Mononuclear cell (primary cell): Measurements from ENCODE around the gene CNTN4. TPM values are rescaled to one million over a fixed set of nuclear protein-coding genes. Genes with fewer than 3 reads are reported as not detected.
"Not testable (repeated sequence)": the region's sequence is repeated elsewhere in the genome, so short reads cannot be mapped to it uniquely, and the experiment has no call there.

Experiments used
- H3K27me3 ChIP-seq: 2 replicates; pipeline ENCODE4 v1.6.0; 2011; ENCODE audit warnings: low read length, control low read depth; ENCODE audit not compliant: insufficient read depth
- H3K4me1 ChIP-seq: 2 replicates; pipeline ENCODE4 v1.5.1; 2011; ENCODE audit warnings: mild to moderate bottlenecking, low read length, control low read depth; ENCODE audit not compliant: insufficient read depth
- H3K4me3 ChIP-seq: 2 replicates; pipeline ENCODE4 v1.5.1; 2011; ENCODE audit warnings: mild to moderate bottlenecking, low read length, moderate library complexity
- H3K9me3 ChIP-seq: 2 replicates; pipeline ENCODE4 v1.5.1; 2011; ENCODE audit warnings: low read depth, mild to moderate bottlenecking, control low read depth, low read length
- total RNA-seq: library from RNA; depleted of rRNA; stranded (reverse); fragments of >200 nt; gene quantifications from one replicate; pipeline ENCODE4 v1.2.3, GENCODE V29; 2012

The CNTN4 gene
- not detected for total RNA-seq

DNA sequence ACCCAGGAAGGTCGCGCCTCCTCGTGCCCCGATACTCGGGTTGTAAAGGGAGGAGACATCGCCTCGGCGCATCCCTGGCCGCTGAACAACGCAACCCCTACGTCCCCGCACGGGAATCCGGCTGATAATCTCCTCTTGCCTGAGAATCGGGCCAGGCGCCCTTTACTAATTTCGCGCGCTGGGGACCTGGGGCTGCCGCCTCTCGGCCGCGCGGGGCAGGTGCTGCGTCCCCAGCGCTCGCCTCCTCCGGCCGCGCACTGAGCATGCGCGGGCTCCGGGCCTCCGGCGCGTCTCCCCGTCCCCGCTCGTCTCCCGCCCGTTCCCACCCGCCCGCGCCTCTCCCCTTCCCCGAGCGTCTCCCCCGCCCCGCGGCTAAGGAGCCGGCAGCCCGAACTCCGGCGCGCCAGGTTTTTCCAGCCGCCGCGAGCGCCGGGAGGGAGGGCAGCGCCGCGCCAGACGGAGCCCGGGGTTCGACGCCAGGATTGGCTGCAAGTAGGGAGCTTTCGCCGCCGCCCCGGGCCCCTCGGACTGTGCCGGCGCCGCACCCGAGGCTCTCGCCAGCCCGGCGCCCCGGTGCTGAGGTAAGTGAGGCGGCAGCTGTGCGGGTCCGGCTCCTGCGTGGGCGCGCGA, at the start of gene CNTN4:
TSS of gene CNTN4 (plus strand) at position 469 of the 630 bp plus-strand sequence.
- Histone ChIP-seq H3K27me3 (peaks cover 44% of the 10 kb centered on the region), H3K4me3 (no peak within 1 kb of the TSS), H3K4me1 (no peaks in the 10 kb centered on the region)

DNA sequence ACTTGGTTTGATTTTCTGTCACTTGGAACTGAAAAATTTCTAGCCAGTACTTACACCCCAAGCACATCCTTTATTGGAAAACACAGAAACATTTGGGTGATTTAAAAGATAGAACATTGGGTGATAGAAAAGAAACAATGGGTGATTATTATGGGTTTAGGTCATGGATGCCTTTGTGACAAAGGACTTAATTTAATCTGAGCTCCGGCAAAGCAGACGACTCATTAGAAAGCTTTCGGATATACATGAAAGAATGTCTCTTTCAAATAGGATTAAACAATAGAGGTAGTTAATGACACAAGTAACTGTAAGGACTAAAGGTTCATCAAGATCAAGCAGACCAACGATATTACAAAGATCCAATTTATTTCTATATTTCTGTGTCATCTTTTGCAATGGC, 37.3 kb upstream of the CNTN4 start:
- Histone ChIP-seq H3K4me1 (no peaks in the 10 kb centered on the region), H3K9me3 (no peaks in the 10 kb centered on the region), H3K4me3 (no peak overlapping the region), H3K27me3 (no peaks in the 10 kb centered on the region)

More for the DNA sequence above, at the start of gene CNTN4:
- H3K9me3 ChIP-seq = no peaks in the 10 kb centered on the region

DNA sequence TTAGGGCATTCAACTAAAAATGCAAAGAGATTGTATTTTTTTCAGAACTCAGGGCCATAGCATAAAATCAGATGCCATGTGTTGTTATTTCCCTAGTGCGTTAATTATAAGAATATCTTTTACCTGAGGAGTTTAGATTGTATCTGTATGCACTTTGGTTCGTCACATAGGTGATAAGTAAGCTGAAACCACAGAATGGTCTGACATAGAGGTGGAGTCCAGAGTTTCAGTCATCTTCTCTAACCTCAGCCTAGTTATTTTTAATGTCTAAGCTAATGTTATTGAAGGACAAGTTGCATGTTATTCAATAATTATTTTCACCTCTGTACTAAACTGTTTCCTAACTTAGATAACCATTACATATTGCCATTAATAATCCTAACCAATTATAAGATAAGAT, 27.1 kb upstream of the CNTN4 start:
- Histone ChIP-seq H3K27me3 (no peaks in the 10 kb centered on the region), H3K4me1 (no peaks in the 10 kb centered on the region), H3K9me3 (no peaks in the 10 kb centered on the region), H3K4me3 (no peak overlapping the region)

DNA sequence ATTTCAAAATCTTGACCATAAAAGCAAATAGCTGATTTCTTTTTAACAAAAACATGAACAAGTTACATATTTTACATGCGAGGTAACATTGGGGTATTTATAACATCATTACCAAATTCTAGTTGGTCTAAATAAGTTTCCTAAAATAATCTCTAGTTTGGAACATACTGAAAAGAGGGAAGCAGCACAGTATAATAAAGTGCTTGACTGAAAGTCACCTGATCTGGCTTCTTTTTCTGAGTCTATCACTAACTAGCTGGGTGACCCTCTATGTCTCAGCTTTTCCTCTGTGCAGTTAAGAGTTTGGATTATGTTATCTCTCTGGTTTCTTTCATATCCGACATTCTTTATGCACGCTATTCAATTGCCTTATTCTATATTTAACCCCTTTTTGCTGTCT, 19.8 kb upstream of the CNTN4 start:
- H3K9me3 ChIP-seq = no peaks in the 10 kb centered on the region
- H3K4me1 ChIP-seq = no peaks in the 10 kb centered on the region
- no peak overlapping the region for H3K4me3 ChIP-seq
- H3K27me3 ChIP-seq = no peaks in the 10 kb centered on the region

GRCh38 chr3:2082871-2083480, 15.7 kb upstream of the CNTN4 start:
- Histone ChIP-seq H3K4me3 (no peak overlapping the region), H3K4me1 (no peaks in the 10 kb centered on the region), H3K9me3 (no peaks in the 10 kb centered on the region), H3K27me3 (no peaks in the 10 kb centered on the region)

DNA sequence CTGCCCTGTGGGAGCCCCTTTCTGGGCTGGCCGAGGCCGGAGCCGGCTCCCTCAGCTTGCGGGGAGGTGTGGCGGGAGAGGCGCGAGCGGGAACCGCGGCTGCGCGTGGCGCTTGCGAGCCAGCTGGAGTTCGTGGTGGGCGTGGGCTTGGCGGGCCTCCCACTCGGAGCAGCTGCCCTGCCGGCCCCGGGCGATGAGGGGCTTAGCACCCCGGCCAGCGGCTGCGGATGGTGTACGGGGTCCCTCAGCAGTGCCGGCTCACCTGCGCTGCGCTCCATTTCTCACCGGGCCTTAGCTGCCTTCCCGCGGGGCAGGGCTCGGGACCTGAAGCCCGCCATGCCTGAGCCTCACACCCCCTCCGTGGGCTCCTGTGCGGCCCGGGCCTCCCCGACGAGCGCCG, 15.1 kb upstream of the CNTN4 start:
- H3K4me3 ChIP-seq, H3K27me3 ChIP-seq, H3K4me1 ChIP-seq, H3K9me3 ChIP-seq: not testable (repeated sequence)

- no peaks in the 10 kb centered on the region for H3K27me3 ChIP-seq
- H3K4me1 ChIP-seq = no peaks in the 10 kb centered on the region
- no peaks in the 10 kb centered on the region for H3K9me3 ChIP-seq
- H3K4me3 ChIP-seq = no peak overlapping the region
Observed at GRCh38 chr3:2090095-2090911, 8.4 kb upstream of the CNTN4 start.

GRCh38 chr3:2092758-2093157, 5.9 kb upstream of the CNTN4 start:
- Histone ChIP-seq H3K9me3 (no peaks in the 10 kb centered on the region), H3K4me1 (no peaks in the 10 kb centered on the region), H3K4me3 (no peak overlapping the region), H3K27me3 (peaks cover 17% of the 10 kb centered on the region)

DNA sequence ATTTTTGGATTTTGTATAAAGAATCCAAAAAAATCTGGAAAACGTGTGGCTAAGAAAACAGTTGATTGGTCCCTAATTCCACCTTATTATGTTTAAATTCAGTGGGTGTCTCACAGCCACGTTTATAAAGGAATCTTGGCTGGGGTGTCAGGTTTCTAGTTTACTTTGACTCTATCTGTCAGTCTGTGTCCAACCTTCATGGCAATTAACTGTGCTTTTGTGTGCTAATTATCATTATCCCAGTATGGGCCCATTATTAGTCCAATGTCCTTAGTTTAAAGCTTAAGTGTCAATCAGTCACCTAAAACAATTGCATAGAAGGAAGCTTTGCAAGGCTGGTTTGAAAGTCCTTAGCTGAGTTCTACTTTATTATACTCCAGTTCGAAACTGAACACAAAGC, 3.7 kb upstream of the CNTN4 start:
- Histone ChIP-seq H3K4me1 (no peaks in the 10 kb centered on the region), H3K4me3 (no peak overlapping the region), H3K27me3 (peaks cover 31% of the 10 kb centered on the region), H3K9me3 (no peaks in the 10 kb centered on the region)

DNA sequence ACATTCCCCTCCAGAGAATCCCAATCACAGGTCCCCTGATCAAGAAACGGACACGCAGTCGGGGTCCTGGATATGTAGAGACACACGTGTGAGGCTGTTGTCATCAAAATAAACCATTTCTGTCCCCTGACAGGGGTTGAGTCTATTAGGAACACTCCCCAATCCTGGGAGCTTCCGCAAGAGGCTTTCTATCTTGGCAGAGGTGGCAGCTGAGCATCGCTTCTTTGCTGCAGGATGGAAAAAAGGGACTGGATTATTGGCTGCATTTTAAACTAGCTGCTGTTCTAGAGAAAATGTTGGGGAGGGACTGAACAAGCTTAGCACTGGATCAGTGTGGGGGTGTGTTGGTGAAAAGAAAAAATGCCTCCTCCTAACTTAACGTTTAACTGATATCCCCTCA, 2.5 kb upstream of the CNTN4 start:
- H3K4me1 ChIP-seq = no peaks in the 10 kb centered on the region
- H3K27me3 ChIP-seq = peaks cover 44% of the 10 kb centered on the region
- no peak overlapping the region for H3K4me3 ChIP-seq

DNA sequence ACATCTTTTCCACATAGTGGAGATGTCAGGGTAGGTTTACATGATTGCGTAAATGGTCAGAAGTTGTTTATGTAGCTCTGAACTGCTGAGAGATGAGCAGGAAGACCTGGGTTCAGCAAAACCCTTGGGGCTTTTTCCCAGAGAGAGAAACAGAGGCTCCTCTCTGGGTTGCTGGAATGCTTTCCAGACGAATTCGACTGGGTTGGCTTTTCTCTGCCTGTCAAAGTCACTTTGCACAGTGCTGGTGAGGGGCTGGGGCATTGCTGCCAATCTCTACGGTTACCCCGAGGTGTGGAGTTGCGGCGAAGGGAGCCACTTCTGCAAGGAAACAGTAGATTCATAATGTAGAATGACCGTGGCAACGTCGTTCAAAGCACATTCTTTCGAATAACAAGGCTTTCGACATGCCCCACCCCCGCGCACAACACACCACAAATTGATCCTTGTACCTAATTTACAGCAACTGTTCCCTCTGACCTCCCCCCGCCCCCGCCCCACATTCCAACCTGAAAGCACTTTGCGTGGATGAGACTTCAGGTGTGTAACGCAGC, 950 bp upstream of the CNTN4 start:
- Histone ChIP-seq H3K9me3 (no peaks in the 10 kb centered on the region), H3K27me3 (peaks cover 44% of the 10 kb centered on the region), H3K4me1 (no peaks in the 10 kb centered on the region), H3K4me3 (no peak overlapping the region)

More for the DNA sequence above, 2.5 kb upstream of the CNTN4 start:
- no peaks in the 10 kb centered on the region for H3K9me3 ChIP-seq

GRCh38 chr3:2099028-2099671, 484 bp downstream of the CNTN4 start:
- no peaks in the 10 kb centered on the region for H3K4me1 ChIP-seq
- H3K9me3 ChIP-seq = no peaks in the 10 kb centered on the region
- H3K27me3 ChIP-seq = peaks cover 44% of the 10 kb centered on the region
- no peak overlapping the region for H3K4me3 ChIP-seq

DNA sequence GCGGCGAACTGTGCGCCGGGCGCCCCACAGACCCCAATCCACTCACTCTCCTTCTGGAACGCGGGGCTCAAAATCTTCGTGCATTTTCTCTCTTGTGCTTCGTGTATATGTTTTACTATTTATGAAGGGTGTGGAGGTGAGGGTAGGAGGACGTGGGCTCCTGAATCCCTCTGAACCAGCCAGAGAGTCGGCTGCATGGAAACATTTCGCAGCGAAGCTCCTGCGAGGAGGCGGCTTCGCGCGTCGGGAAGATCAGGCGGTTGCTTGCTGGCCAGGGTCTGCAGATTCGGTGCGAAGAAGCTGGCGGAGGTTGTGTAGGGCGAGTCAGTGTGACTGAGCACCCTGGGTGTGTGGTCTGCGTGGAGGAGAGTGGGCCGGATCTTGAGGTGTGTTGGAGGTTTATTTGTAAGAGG, 1.1 kb downstream of the CNTN4 start:
- H3K4me1 ChIP-seq = no peaks in the 10 kb centered on the region
- H3K27me3 ChIP-seq = peaks cover 44% of the 10 kb centered on the region

DNA sequence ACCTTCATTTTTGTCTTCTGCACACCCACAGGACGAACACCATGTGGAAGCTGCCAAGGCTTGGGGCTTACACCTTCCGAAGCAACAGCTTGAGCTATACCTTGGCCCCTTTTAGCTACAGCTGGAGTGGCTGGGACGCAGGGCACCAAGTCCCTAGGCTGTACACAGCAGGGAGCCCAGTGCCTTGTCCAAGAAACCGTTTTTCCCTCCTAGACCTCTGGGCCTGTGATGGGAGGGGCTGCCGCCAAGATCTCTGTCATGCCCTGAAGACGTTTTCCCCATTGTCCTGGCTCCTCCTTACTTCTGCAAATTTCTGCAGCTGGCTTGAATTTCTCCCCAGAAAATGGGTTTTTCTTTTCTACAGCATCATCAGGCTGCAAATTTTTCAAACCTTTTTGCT, 7.8 kb downstream of the CNTN4 start:
- Histone ChIP-seq H3K4me3 (no peak overlapping the region), H3K9me3 (no peaks in the 10 kb centered on the region), H3K4me1 (no peaks in the 10 kb centered on the region), H3K27me3 (no peaks in the 10 kb centered on the region)

More for the DNA sequence above, 1.1 kb downstream of the CNTN4 start:
- no peaks in the 10 kb centered on the region for H3K9me3 ChIP-seq
- no peak overlapping the region for H3K4me3 ChIP-seq

GRCh38 chr3:2110597-2111117, 12.0 kb downstream of the CNTN4 start:
- Histone ChIP-seq H3K4me1 (no peaks in the 10 kb centered on the region), H3K4me3 (no peak overlapping the region), H3K9me3 (no peaks in the 10 kb centered on the region), H3K27me3 (no peaks in the 10 kb centered on the region)
